Transverse colon (tissue), 4 donors: ENCODE data around the gene KCNAB2.

ENCODE experiments used
- CTCF ChIP-seq, 5 experiments: fragments of 200-600 bp in 3 of 5; fragments of 450-650 bp in 2 of 5; sonication (generic) in 3 of 5; IDR thresholded peaks; 1 replicate in 2 of 5; 2 replicates in 3 of 5; pipeline ENCODE4 v1.5.1; 2016 to 2017; ENCODE audit warnings: antibody characterized with exemption in 5 of 5, inconsistent platforms in 3 of 5, mild to moderate bottlenecking in 2 of 5, moderate library complexity in 1 of 5
- EP300 ChIP-seq: sonication (generic); formaldehyde crosslinking; IDR thresholded peaks from one replicate; pipeline ENCODE4 v1.6.1; 2017; ENCODE audit warnings: antibody characterized with exemption, low read depth
- POLR2A ChIP-seq: fragments of 450-650 bp; IDR thresholded peaks from one replicate; pipeline ENCODE4 v1.6.1; 2016; ENCODE audit warnings: antibody characterized with exemption, mild to moderate bottlenecking, moderate library complexity
- POLR2AphosphoS5 ChIP-seq, 3 donors: sonication (generic); formaldehyde crosslinking; IDR thresholded peaks; one replicate each; pipeline ENCODE4 v1.6.1; 2016; ENCODE audit warnings: antibody characterized with exemption in 3 of 3

GRCh38 chr1:6094246-6094645 is 48.6 kb downstream of the KCNAB2 start:
- TF ChIP-seq CTCF (IDR thresholded peaks at IDR 0.05) (no peak), POLR2AphosphoS5 (IDR thresholded peaks at IDR 0.05) (no peak), POLR2A (no peak), EP300 (no peak)
